Measurements from ENCODE around the gene LRRC71.

The LRRC71 gene

DNA sequence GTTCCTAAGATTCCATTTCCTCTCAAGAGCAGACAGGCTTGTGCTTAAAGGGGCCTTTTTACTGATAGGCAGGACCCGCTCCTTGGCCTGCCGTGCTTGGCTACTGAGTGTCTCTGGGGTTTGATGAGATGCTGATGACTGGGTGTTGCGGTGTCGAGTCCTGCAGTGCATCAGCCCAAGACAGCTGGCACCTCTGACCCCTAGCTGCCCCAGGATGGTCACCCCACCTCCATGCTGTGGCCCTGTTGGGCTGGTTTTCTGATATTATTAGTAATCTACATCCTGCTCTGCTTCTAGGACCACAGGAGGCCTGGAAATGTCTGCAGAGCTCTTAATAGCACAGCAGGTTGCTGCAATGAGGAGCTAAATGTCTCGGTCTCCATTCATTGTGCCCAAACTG lies 28.7 kb downstream of the LRRC71 start:
- Histone ChIP-seq H3K4me3 (ENCODE audit: extremely low read depth, insufficient read depth, low read length, poor library complexity, severe bottlenecking) (no peak overlapping the region), H3K27ac (ENCODE audit: low read depth, low read length, severe bottlenecking) (peak overlapping the region; percentile 50), H3K36me3 (ENCODE audit: control insufficient read depth, insufficient read depth, low read length) (peaks cover 76% of the 10 kb centered on the region), H3K4me1 (ENCODE audit: control insufficient read depth, insufficient read depth, low read length, poor library complexity, severe bottlenecking) (peaks cover 15% of the 10 kb centered on the region), H3K9me3 (ENCODE audit: control insufficient read depth, low read length) (no peaks in the 10 kb centered on the region)
- 80 to 94% methylated on average over 3 to 5 of the region's 5 CpGs for WGBS, 2 experiments (ENCODE audit: insufficient coverage in 2 of 2)

DNA sequence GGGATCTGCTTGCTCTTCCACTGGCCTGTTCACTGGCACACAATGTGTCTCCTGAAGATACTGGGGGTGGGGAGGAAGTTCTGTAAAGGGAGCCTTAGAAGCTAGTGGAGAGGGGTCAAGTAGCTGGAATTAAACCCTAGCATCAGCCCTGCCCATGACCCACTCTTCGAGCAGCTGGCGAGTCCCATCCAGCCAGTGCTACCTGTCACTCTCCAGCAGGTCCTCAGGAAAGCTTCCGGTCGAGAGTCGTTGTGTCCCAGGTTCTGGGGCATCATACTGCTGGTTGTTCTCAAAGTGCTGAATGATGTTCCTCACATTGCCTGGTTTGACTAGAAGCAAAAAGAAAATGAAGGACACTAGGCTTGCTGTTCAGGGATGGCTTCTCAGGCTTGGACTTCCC lies 30.9 kb downstream of the LRRC71 start:
- Histone ChIP-seq H3K4me1 (ENCODE audit: control insufficient read depth, insufficient read depth, low read length, poor library complexity, severe bottlenecking) (peaks cover 15% of the 10 kb centered on the region), H3K4me3 (ENCODE audit: extremely low read depth, insufficient read depth, low read length, poor library complexity, severe bottlenecking) (no peak overlapping the region), H3K27ac (ENCODE audit: low read depth, low read length, severe bottlenecking) (no peak overlapping the region), H3K9me3 (ENCODE audit: control insufficient read depth, low read length) (no peaks in the 10 kb centered on the region), H3K36me3 (ENCODE audit: control insufficient read depth, insufficient read depth, low read length) (peaks cover 75% of the 10 kb centered on the region)
- WGBS, 2 experiments (ENCODE audit: insufficient coverage in 2 of 2): 98 to 100% methylated on average over 3 to 5 of the region's 5 CpGs

DNA sequence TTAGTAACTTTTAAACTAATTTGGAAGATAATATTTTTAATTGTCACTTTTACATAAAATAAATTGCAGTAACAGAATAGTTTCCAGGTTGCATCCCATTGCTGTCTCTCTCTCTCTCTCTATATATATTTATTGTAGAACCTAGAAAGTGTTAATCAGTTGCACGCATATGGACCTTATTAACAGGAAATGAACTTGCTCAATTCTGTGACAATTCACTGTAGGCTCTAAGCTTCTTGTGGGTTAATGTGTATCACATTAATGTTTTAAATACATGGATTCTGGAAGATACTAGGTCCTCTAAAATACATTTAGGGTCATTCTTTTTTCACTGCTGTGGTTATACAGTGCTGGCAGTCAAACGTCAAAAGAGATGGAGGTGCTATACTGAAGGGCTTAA lies 33.1 kb downstream of the LRRC71 start:
- no peaks in the 10 kb centered on the region for H3K9me3 ChIP-seq (ENCODE audit: control insufficient read depth, low read length)
- H3K4me1 ChIP-seq (ENCODE audit: control insufficient read depth, insufficient read depth, low read length, poor library complexity, severe bottlenecking): peaks cover 21% of the 10 kb centered on the region
- no CpG with 5 or more reads among the region's 2 CpGs for WGBS, 2 experiments (ENCODE audit: insufficient coverage in 2 of 2)
- no peak overlapping the region for H3K4me3 ChIP-seq (ENCODE audit: extremely low read depth, insufficient read depth, low read length, poor library complexity, severe bottlenecking)
- H3K36me3 ChIP-seq (ENCODE audit: control insufficient read depth, insufficient read depth, low read length): peaks cover 73% of the 10 kb centered on the region
- H3K27ac ChIP-seq (ENCODE audit: low read depth, low read length, severe bottlenecking): no peak overlapping the region

DNA sequence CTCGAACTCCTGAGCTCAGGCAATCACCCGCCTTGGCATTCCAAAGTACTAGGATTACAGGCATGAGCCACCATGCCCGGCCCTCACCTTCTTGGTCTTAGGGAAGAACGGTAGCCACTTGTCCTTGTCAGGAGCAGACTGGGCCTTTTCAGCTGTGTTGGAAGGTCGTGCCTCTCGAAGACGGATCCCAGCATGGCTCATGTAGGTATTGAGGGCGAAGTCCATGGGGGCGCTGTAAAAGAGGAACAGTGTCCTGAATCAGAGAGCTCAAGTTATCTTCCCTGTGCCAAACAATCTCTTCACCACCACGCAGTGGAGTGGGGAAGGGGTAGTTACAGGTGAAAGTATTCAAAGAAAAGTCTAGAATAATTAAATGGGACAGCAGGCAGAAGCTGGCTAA lies 35.9 kb downstream of the LRRC71 start:
- 94 to 100% methylated on average over 9 of the region's 10 CpGs for WGBS, 2 experiments (ENCODE audit: insufficient coverage in 2 of 2)
- Histone ChIP-seq H3K27ac (ENCODE audit: low read depth, low read length, severe bottlenecking) (no peak overlapping the region), H3K36me3 (ENCODE audit: control insufficient read depth, insufficient read depth, low read length) (peaks cover 84% of the 10 kb centered on the region), H3K4me3 (ENCODE audit: extremely low read depth, insufficient read depth, low read length, poor library complexity, severe bottlenecking) (no peak overlapping the region), H3K9me3 (ENCODE audit: control insufficient read depth, low read length) (no peaks in the 10 kb centered on the region), H3K4me1 (ENCODE audit: control insufficient read depth, insufficient read depth, low read length, poor library complexity, severe bottlenecking) (peaks cover 10% of the 10 kb centered on the region)

DNA sequence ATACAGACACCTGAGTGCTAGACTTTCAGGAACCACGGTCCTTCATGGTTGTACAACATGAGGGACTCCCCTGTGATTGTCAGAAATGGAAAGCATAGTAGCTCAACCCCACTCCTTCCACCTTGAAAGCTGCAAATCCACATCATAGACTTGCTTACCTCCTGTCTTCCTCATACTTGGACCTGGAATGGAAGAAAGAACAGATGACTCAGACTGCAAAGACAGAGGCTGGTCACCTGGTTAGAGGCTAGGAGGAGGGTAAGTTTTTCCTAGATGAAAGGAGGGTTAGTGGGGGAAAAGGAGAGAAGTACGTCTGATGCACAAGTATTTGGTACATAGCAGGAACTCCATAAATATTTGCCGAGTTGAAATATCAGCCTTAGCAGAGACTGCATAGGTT lies 37.2 kb downstream of the LRRC71 start:
- Histone ChIP-seq H3K27ac (ENCODE audit: low read depth, low read length, severe bottlenecking) (no peak overlapping the region), H3K9me3 (ENCODE audit: control insufficient read depth, low read length) (no peaks in the 10 kb centered on the region), H3K4me3 (ENCODE audit: extremely low read depth, insufficient read depth, low read length, poor library complexity, severe bottlenecking) (no peak overlapping the region), H3K4me1 (ENCODE audit: control insufficient read depth, insufficient read depth, low read length, poor library complexity, severe bottlenecking) (peaks cover 7% of the 10 kb centered on the region), H3K36me3 (ENCODE audit: control insufficient read depth, insufficient read depth, low read length) (peaks cover 87% of the 10 kb centered on the region)
- 93 to 100% methylated on average over 2 of the region's 3 CpGs for WGBS, 2 experiments (ENCODE audit: insufficient coverage in 2 of 2)

DNA sequence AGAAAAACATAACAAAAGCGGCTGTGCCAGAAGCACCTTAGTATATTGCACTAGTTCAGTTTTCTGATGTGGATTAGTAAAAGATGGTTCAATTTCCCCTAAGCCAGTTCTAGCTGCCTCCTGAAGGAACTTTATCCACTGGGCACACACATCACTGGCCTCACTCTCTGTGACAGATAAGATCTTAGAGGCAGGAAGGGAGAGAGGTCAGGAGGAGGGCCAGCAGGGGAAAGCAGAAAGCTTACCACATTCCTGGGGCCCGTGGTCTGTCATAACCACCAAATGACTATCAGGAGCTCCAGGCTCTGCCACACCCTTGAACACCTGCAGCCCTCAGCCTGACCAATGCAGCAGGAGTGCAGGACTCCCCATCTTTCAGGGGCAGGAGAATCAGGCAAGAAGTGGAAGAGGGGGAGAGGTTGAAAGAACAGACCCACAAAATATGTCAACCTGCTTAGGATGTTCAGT lies 37.8 kb downstream of the LRRC71 start:
- Histone ChIP-seq H3K4me3 (ENCODE audit: extremely low read depth, insufficient read depth, low read length, poor library complexity, severe bottlenecking) (no peak overlapping the region), H3K36me3 (ENCODE audit: control insufficient read depth, insufficient read depth, low read length) (peaks cover 86% of the 10 kb centered on the region), H3K27ac (ENCODE audit: low read depth, low read length, severe bottlenecking) (no peak overlapping the region), H3K4me1 (ENCODE audit: control insufficient read depth, insufficient read depth, low read length, poor library complexity, severe bottlenecking) (peaks cover 7% of the 10 kb centered on the region), H3K9me3 (ENCODE audit: control insufficient read depth, low read length) (no peaks in the 10 kb centered on the region)
- WGBS, 2 experiments (ENCODE audit: insufficient coverage in 2 of 2): 83 to 86% methylated on average over 1 of the region's 2 CpGs

DNA sequence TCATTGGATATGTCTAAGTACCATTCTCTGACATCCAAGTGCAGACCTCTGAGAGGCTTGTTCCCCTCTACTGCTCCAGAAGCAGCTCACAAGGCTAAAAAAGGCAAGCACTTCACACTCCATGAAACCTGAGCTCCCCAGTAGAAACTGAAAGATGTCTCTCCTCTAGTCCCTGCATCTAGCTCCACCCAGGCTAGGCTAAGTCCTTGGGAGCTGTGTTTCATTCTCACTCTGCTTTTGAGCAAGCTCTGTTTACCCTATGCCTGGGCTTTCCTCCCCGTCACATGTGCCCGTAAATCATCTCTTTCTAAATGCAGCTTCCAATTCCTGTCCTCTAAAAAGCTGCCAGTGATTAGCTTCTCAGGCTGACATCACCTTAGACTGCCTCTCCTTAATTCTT lies 39.0 kb downstream of the LRRC71 start:
- no peak overlapping the region for H3K27ac ChIP-seq (ENCODE audit: low read depth, low read length, severe bottlenecking)
- peaks cover 17% of the 10 kb centered on the region for H3K4me1 ChIP-seq (ENCODE audit: control insufficient read depth, insufficient read depth, low read length, poor library complexity, severe bottlenecking)
- H3K36me3 ChIP-seq (ENCODE audit: control insufficient read depth, insufficient read depth, low read length): peaks cover 86% of the 10 kb centered on the region
- no peaks in the 10 kb centered on the region for H3K9me3 ChIP-seq (ENCODE audit: control insufficient read depth, low read length)
- H3K4me3 ChIP-seq (ENCODE audit: extremely low read depth, insufficient read depth, low read length, poor library complexity, severe bottlenecking): no peak overlapping the region
- WGBS, 2 experiments (ENCODE audit: insufficient coverage in 2 of 2): 88 to 100% methylated on average over 2 of the region's 2 CpGs

DNA sequence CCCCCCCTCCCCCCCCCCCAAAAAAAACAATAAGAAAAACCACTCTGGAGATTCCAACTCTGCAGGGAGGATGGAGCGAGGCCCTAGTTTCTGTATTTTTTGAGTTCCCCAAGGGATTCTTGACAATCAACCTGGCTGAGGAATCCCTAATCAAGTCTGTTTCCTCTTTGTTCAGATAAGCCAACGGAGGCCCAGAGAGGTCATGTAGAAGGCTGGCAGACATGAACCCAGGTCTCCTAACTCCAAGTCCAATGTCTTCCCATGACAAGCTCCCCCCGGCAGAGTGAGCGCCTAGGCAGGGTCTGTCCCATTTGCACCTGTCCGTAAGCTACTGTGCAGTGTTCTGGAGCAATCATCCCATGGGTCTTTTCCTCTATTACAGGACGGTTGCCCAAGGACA lies 39.5 kb downstream of the LRRC71 start:
- Histone ChIP-seq H3K4me3 (ENCODE audit: extremely low read depth, insufficient read depth, low read length, poor library complexity, severe bottlenecking) (no peak overlapping the region), H3K27ac (ENCODE audit: low read depth, low read length, severe bottlenecking) (no peak overlapping the region), H3K9me3 (ENCODE audit: control insufficient read depth, low read length) (no peaks in the 10 kb centered on the region), H3K4me1 (ENCODE audit: control insufficient read depth, insufficient read depth, low read length, poor library complexity, severe bottlenecking) (peaks cover 20% of the 10 kb centered on the region), H3K36me3 (ENCODE audit: control insufficient read depth, insufficient read depth, low read length) (peaks cover 81% of the 10 kb centered on the region)
- 90 to 100% methylated on average over 6 of the region's 6 CpGs for WGBS, 2 experiments (ENCODE audit: insufficient coverage in 2 of 2)

DNA sequence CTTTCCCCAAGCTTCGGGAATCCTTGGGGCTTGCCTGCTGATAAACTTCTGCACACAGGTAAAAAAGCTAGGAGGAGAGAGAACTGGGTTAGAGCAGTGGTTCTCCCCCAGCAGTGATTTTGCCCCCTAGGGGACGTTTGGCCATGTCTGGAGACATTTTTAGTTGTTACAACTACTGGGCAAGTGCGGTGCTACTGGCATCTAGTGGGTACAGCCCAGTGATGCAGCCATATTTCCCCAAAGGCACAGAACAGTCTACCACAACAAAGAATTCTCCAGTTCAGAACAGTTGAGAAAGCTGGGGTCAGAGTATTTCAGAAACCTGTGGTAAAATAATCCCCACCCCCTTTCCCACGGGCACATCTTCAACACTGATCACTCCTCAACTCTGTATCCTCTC lies 41.3 kb downstream of the LRRC71 start:
- WGBS, 2 experiments (ENCODE audit: insufficient coverage in 2 of 2): 50 to 94% methylated on average over 2 of the region's 4 CpGs
- Histone ChIP-seq H3K4me1 (ENCODE audit: control insufficient read depth, insufficient read depth, low read length, poor library complexity, severe bottlenecking) (peaks cover 20% of the 10 kb centered on the region), H3K27ac (ENCODE audit: low read depth, low read length, severe bottlenecking) (no peak overlapping the region), H3K9me3 (ENCODE audit: control insufficient read depth, low read length) (no peaks in the 10 kb centered on the region), H3K36me3 (ENCODE audit: control insufficient read depth, insufficient read depth, low read length) (peaks cover 77% of the 10 kb centered on the region), H3K4me3 (ENCODE audit: extremely low read depth, insufficient read depth, low read length, poor library complexity, severe bottlenecking) (no peak overlapping the region)

DNA sequence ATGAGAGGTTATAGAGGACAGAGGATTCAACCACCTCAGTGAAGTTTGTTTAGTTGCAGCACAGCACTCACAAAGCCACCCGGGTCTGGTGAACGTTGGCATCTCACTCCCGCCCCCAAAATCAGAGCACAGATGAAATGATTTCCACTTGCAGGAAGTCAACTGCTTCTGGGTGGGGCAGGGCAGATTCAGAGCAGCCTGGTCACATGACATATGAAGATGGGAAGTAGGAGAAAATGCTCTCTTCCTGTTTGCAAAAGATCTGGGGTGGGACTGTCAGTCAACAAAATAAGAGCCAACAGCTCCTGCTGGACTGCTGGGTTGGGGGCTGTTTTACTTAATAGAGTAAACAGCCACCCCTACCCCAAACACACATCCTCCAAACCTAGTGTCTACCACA lies 43.2 kb downstream of the LRRC71 start:
- peaks cover 14% of the 10 kb centered on the region for H3K4me1 ChIP-seq (ENCODE audit: control insufficient read depth, insufficient read depth, low read length, poor library complexity, severe bottlenecking)
- no peak overlapping the region for H3K4me3 ChIP-seq (ENCODE audit: extremely low read depth, insufficient read depth, low read length, poor library complexity, severe bottlenecking)
- peaks cover 73% of the 10 kb centered on the region for H3K36me3 ChIP-seq (ENCODE audit: control insufficient read depth, insufficient read depth, low read length)
- H3K27ac ChIP-seq (ENCODE audit: low read depth, low read length, severe bottlenecking): no peak overlapping the region
- 96 to 100% methylated on average over 3 of the region's 3 CpGs for WGBS, 2 experiments (ENCODE audit: insufficient coverage in 2 of 2)
- no peaks in the 10 kb centered on the region for H3K9me3 ChIP-seq (ENCODE audit: control insufficient read depth, low read length)

DNA sequence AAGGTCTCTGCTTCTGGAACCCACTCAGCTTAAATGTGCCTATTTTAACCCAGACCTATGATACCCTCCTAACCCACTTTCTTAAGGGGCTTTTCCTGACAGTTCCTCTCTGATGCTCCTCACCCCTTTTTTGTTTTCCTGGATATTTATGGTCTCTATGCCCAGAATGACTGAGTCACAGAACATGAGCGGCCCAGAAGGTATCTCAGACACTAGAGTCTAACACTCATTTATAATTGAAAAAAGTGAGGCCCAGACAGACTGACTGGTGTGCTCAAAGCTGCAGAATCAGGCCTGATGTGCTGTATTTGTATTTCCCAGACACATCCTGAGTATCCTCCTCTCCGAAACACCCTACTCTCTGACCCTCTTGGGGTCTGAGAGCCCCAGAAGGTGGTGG lies 44.0 kb downstream of the LRRC71 start:
- Histone ChIP-seq H3K4me1 (ENCODE audit: control insufficient read depth, insufficient read depth, low read length, poor library complexity, severe bottlenecking) (peaks cover 14% of the 10 kb centered on the region), H3K4me3 (ENCODE audit: extremely low read depth, insufficient read depth, low read length, poor library complexity, severe bottlenecking) (no peak overlapping the region), H3K27ac (ENCODE audit: low read depth, low read length, severe bottlenecking) (no peak overlapping the region), H3K36me3 (ENCODE audit: control insufficient read depth, insufficient read depth, low read length) (peaks cover 76% of the 10 kb centered on the region), H3K9me3 (ENCODE audit: control insufficient read depth, low read length) (no peaks in the 10 kb centered on the region)
- WGBS, 2 experiments (ENCODE audit: insufficient coverage in 2 of 2): 100% methylated on average over 1 of the region's 2 CpGs; no CpG with 5 or more reads in 1 of the 2 experiments
